GM12864 (cell line): ENCODE results near the gene PELI1.

Experiments used
- DNase-seq: peaks from one replicate; pipeline ENCODE4 v3.0.0-alpha.2; 2011; ENCODE audit warnings: low read depth
- H3K4me3 ChIP-seq: 2 replicates; pipeline ENCODE4 v1.5.1; 2011; ENCODE audit warnings: mild to moderate bottlenecking, low read depth, low read length, control low read depth
- TF ChIP-seq, protein P1 (sequence below): IDR thresholded peaks from 2 replicates; pipeline ENCODE4 v1.5.1; 2011; ENCODE audit warnings: low read depth, mild to moderate bottlenecking, moderate library complexity, low read length, control low read depth, inconsistent platforms; ENCODE audit errors: missing control alignments

The PELI1 gene

GRCh38 chr2:64133828-64134227, 10.4 kb downstream of the PELI1 start:
- TF ChIP-seq, protein P1, sequence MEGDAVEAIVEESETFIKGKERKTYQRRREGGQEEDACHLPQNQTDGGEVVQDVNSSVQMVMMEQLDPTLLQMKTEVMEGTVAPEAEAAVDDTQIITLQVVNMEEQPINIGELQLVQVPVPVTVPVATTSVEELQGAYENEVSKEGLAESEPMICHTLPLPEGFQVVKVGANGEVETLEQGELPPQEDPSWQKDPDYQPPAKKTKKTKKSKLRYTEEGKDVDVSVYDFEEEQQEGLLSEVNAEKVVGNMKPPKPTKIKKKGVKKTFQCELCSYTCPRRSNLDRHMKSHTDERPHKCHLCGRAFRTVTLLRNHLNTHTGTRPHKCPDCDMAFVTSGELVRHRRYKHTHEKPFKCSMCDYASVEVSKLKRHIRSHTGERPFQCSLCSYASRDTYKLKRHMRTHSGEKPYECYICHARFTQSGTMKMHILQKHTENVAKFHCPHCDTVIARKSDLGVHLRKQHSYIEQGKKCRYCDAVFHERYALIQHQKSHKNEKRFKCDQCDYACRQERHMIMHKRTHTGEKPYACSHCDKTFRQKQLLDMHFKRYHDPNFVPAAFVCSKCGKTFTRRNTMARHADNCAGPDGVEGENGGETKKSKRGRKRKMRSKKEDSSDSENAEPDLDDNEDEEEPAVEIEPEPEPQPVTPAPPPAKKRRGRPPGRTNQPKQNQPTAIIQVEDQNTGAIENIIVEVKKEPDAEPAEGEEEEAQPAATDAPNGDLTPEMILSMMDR: no peak
- no peak for DNase-seq
- no peak overlapping the region for H3K4me3 ChIP-seq

DNA sequence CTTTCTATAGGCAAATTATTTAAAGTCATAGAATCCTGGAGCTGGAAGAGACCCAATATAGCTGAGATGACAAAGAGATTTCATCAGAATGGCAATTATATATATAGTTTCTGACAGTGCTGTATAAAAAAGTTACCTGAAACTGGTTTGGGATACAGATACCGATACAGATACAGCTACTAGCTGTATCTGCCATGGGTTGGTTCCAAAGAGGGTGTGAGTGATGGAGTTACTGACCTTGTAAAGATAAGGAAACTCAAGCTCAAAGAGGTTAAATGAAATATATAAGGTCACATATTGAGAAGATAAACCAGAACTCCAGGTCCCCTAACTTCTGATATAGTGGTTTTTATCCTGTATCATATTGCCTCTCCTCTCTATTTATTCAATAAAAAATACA, 10.9 kb downstream of the PELI1 start:
- no peak overlapping the region for H3K4me3 ChIP-seq
- DNase-seq: no peak
- TF ChIP-seq, protein P1: no peak

- H3K4me3 ChIP-seq: no peak overlapping the region
- no peak for DNase-seq
- TF ChIP-seq, protein P1: no peak
Observed at GRCh38 chr2:64130333-64130732, 13.9 kb downstream of the PELI1 start.

DNA sequence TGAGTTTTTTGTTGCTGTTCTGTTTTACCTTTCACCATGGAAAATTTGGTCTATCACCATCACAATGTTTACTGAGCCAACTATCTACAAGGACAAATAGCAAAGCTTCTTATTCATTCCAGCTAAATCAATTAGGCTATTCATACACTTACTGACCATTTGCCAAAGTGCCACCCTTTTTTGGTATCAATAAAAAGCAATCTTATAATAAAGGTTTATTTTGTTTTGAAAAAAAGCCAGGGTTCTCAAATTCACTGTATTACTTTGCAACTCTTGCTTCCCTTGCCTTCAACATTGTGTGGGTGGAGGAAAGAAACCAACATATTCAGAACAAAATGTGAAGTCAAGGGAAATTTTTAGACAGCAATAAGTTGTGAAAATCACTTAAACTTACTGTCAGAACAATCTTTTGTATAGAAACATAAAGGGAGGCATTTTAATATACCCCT, 15.3 kb downstream of the PELI1 start:
- H3K4me3 ChIP-seq: no peak overlapping the region
- TF ChIP-seq, protein P1: no peak
- no peak for DNase-seq

- TF ChIP-seq, protein P1: no peak
- H3K4me3 ChIP-seq: no peak overlapping the region
- DNase-seq: no peak
Observed at GRCh38 chr2:64128406-64128805, 15.8 kb downstream of the PELI1 start.

- H3K4me3 ChIP-seq: no peak overlapping the region
- no peak for DNase-seq
- TF ChIP-seq, protein P1: no peak
Observed at GRCh38 chr2:64127119-64127518, 17.1 kb downstream of the PELI1 start.

- H3K4me3 ChIP-seq: no peak overlapping the region
- no peak for DNase-seq
- TF ChIP-seq, protein P1: no peak
Observed at GRCh38 chr2:64126601-64127000, 17.6 kb downstream of the PELI1 start.
